Heart left ventricle (tissue), 16 donors: ENCODE measurements around the gene CCDC71L. TPM values are rescaled to one million over a fixed set of nuclear protein-coding genes. Genes with fewer than 3 reads are reported as not detected.
"Not testable (repeated sequence)": the region's sequence is repeated elsewhere in the genome, so short reads cannot be mapped to it uniquely, and the experiment has no call there.

Source experiments
- ATAC-seq, 4 donors: fragments of 200-7000 bp; cut with Tn5 transposase; one replicate each; pipeline ENCODE4 v1.9.1; 2020 to 2022; ENCODE audit warnings: moderate library complexity in 4 of 4, mild to moderate bottlenecking in 3 of 4, moderate number of reproducible peaks in 1 of 4
- DNase-seq, 5 donors: peaks; one replicate each; pipeline ENCODE4 v3.0.0-alpha.2; 2020
- H3K27ac ChIP-seq, 12 donors: fragments of 200-600 bp; sonication (generic) in 4 of 12; one replicate each; pipeline versions ENCODE4 v1.5.0 to v1.8.0; 2016 to 2022; ENCODE audit warnings: mild to moderate bottlenecking in 2 of 12
- H3K27me3 ChIP-seq, 9 donors: fragments of 200-600 bp; sonication (generic) in 2 of 9; one replicate each; pipeline versions ENCODE4 v1.5.1 to v1.8.0; 2016 to 2022; ENCODE audit warnings: mild to moderate bottlenecking in 3 of 9
- H3K36me3 ChIP-seq, 9 donors: fragments of 200-600 bp; sonication (generic) in 2 of 9; one replicate each; pipeline versions ENCODE4 v1.5.0 to v1.8.0; 2018 to 2022; ENCODE audit warnings: mild to moderate bottlenecking in 2 of 9
- H3K4me1 ChIP-seq, 12 donors: fragments of 200-600 bp; sonication (generic) in 4 of 12; one replicate each; pipeline versions ENCODE4 v1.5.0 to v1.8.0; 2016 to 2022; ENCODE audit warnings: mild to moderate bottlenecking in 3 of 12
- H3K4me3 ChIP-seq, 12 donors: fragments of 200-600 bp; sonication (generic) in 4 of 12; one replicate each; pipeline versions ENCODE4 v1.5.0 to v1.8.0; 2017 to 2022; ENCODE audit warnings: mild to moderate bottlenecking in 9 of 12, moderate library complexity in 4 of 12
- H3K9me3 ChIP-seq, 12 donors: fragments of 200-600 bp; sonication (generic) in 4 of 12; one replicate each; pipeline versions ENCODE4 v1.5.0 to v1.8.0; 2016 to 2022; ENCODE audit warnings: mild to moderate bottlenecking in 1 of 12
- POLR2A ChIP-seq, 2 donors: fragments of 450-650 bp; IDR thresholded peaks; one replicate each; pipeline ENCODE4 v1.6.1; 2017; ENCODE audit warnings: antibody characterized with exemption in 2 of 2, mild to moderate bottlenecking in 2 of 2, moderate library complexity in 2 of 2
- WGBS, 4 donors: extraction: QIAGEN DNeasy Blood & Tissue Kit in 2 of 4; methylation state at CpG; one replicate each; pipeline versions ENCODE4 v1.1.5 to v1.1.7; 2013 to 2018; 5-methylcytosine and 5-hydroxymethylcytosine counted together
- intact Hi-C, 10 donors: fragments of 100-400 bp; cut with DNase I; formaldehyde crosslinking; loops; one replicate each; pipeline versions ENCODE4 v1.11.1 to v1.14.2; 2022
- polyA plus RNA-seq, 2 donors: library from polyadenylated mRNA; stranded (reverse); fragments of 200-250 nt; gene quantifications; one replicate each; pipeline ENCODE4 v1.2.3, GENCODE V29; 2013
- total RNA-seq, 9 donors: library from RNA; depleted of rRNA in 2 of 9; stranded (reverse); fragments of >200 nt in 2 of 9; fragmentation: NEBNext Ultra II Directional in 3 of 9; extraction: Animal tissue kit (Norgen Biotek cat#: 25700) in 3 of 9; gene quantifications; one replicate each; pipeline versions ENCODE4 v1.1.0 to v1.2.4, GENCODE V29; 2016 to 2023
- TF ChIP-seq, protein P1 (sequence below), 12 donors: fragments of 200-600 bp; sonication (generic) in 4 of 12; IDR thresholded peaks; one replicate each; pipeline versions ENCODE4 v1.5.0 to v1.8.0; 2018 to 2022; ENCODE audit warnings: antibody characterized with exemption in 12 of 12, mild to moderate bottlenecking in 5 of 12
- donor health status: ischemic (EF 13 %, LVEDD 7.1; RV severe dilation, severe dysfunction).
- donor health status: healthy with polysubstance abuse.
- donor health status: DM: no; HTN: yes; CAD: no.
- donor health status: DM: no; HTN: no; CAD: no.
- donor health status: ischemic (EF 25% LVEDD 6.9; RV normal size, moderate dysfunction).
- donor health status: ischemic (EF 25% LVEDD 5.7; RV mildly dilated, moderate dysfunction).
- donor health status: healthy.
- donor health status: DM: yes; HTN: yes; CAD: no.
- donor health status: ischemic (EF 35%, LVEDD 5.7; RV mildly dilated, moderate dysfunction).
- donor health status: nonischemic (EF 11% LVEDD 7.7; RV severe dilation, severe dysfunction).
- donor health status: DM: yes; HTN: yes; CAD: no.
- donor health status: PGD.
- donor health status: ischemic (EF 29% LVEDD 5.4; RV normal size, mild dysfunction).
- donor health status: nonischemic (EF 23%, LVEDD 6.1; RV moderate dilation, normal function).

The CCDC71L gene
- total and polyA plus RNA-seq, 11 donors = 3.5 to 16.7 (median 6.9) TPM

GRCh38 chr7:106679153-106679931 lies 18.4 kb upstream of the CCDC71L start:
- TF ChIP-seq POLR2A (IDR thresholded peaks at IDR 0.05) = no peak
- TF ChIP-seq, protein P1, sequence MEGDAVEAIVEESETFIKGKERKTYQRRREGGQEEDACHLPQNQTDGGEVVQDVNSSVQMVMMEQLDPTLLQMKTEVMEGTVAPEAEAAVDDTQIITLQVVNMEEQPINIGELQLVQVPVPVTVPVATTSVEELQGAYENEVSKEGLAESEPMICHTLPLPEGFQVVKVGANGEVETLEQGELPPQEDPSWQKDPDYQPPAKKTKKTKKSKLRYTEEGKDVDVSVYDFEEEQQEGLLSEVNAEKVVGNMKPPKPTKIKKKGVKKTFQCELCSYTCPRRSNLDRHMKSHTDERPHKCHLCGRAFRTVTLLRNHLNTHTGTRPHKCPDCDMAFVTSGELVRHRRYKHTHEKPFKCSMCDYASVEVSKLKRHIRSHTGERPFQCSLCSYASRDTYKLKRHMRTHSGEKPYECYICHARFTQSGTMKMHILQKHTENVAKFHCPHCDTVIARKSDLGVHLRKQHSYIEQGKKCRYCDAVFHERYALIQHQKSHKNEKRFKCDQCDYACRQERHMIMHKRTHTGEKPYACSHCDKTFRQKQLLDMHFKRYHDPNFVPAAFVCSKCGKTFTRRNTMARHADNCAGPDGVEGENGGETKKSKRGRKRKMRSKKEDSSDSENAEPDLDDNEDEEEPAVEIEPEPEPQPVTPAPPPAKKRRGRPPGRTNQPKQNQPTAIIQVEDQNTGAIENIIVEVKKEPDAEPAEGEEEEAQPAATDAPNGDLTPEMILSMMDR (IDR thresholded peaks at IDR 0.05) = no peak
- ATAC-seq (no peak), DNase-seq (no peak)
- Histone ChIP-seq H3K36me3 (no peaks in the 10 kb centered on the region), H3K4me3 (no peak overlapping the region), H3K9me3 (no peaks in the 10 kb centered on the region), H3K27ac (no peak overlapping the region), H3K27me3 (no peaks in the 10 kb centered on the region), H3K4me1 (peaks cover 0 to 7% (median 0%) of the 10 kb centered on the region in 12 donors)
- intact Hi-C loops = no loop called here
- WGBS, 4 donors = 61 to 69% (median 65%) methylated on average over 6 of the region's 6 CpGs

DNA sequence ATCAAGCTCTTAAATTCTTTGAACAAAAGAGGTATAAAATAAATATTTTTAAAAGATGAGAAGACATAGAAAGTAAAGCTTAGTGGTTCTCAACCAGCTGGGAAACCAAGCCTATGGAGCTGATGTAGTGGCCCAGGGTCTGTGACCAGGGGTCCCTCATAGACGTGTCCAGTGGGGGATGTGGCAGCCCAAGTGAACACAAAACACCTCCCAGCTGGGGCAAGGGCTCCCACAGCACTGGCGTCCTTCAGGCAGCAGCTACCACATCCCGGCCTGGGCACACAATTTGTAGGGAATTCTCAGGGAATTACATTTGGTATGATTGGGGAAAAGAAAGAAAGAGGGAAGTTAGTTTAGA lies 17.8 kb upstream of the CCDC71L start:
- 82 to 90% (median 88%) methylated on average over 3 of the region's 3 CpGs for WGBS, 4 donors

GRCh38 chr7:106676506-106676905 lies 15.5 kb upstream of the CCDC71L start:
- DNase-seq, intact Hi-C loops, H3K27ac ChIP-seq, H3K27me3 ChIP-seq, H3K4me1 ChIP-seq, H3K9me3 ChIP-seq, ATAC-seq, H3K4me3 ChIP-seq, H3K36me3 ChIP-seq: not testable (repeated sequence)
- WGBS, 4 donors = 73 to 80% (median 80%) methylated on average over 2 of the region's 2 CpGs

More for the DNA sequence above, 17.8 kb upstream of the CCDC71L start:
- Histone ChIP-seq H3K36me3 (no peaks in the 10 kb centered on the region), H3K4me1 (peaks cover 0 to 7% (median 0%) of the 10 kb centered on the region in 12 donors), H3K27me3 (no peaks in the 10 kb centered on the region), H3K4me3 (no peak overlapping the region), H3K9me3 (no peaks in the 10 kb centered on the region), H3K27ac (no peak overlapping the region)
- intact Hi-C loops = no loop called here
- TF ChIP-seq, protein P1 (IDR thresholded peaks at IDR 0.05) = no peak
- TF ChIP-seq POLR2A (IDR thresholded peaks at IDR 0.05) = no peak
- DNase-seq (peak in 1 of 5 donors; percentile 29), ATAC-seq (no peak)

DNA sequence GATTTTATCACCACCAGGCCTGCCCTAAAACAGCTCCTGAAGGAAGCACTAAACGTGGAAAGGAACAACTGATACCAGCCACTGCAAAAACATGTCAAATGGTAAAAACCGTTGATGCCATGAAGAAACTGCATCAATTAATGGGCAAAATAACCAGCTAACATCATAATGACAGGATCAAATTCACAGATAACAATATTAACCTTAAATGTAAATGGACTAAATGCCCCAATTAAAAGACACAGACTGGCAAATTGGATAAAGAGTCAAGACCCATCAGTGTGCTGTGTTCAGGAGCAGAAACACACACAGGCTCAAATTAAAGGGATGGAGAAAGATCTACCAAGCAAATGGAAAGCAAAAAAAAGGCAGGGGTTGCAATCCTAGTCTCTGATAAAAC lies 12.7 kb upstream of the CCDC71L start:
- H3K27me3 ChIP-seq, H3K4me3 ChIP-seq, H3K4me1 ChIP-seq, H3K27ac ChIP-seq, H3K9me3 ChIP-seq, DNase-seq, ATAC-seq, intact Hi-C loops, H3K36me3 ChIP-seq: not testable (repeated sequence)
- 73 to 77% (median 75%) methylated on average over 2 of the region's 2 CpGs for WGBS, 4 donors

GRCh38 chr7:106671930-106672329 lies 11.0 kb upstream of the CCDC71L start:
- DNase-seq, H3K4me1 ChIP-seq, ATAC-seq, H3K27ac ChIP-seq, H3K36me3 ChIP-seq, H3K9me3 ChIP-seq, H3K4me3 ChIP-seq, intact Hi-C loops, H3K27me3 ChIP-seq: not testable (repeated sequence)
- WGBS, 4 donors = 91 to 95% (median 93%) methylated on average over 8 of the region's 8 CpGs

GRCh38 chr7:106671160-106671559 lies 10.2 kb upstream of the CCDC71L start:
- no peaks in the 10 kb centered on the region for H3K27me3 ChIP-seq
- WGBS, 4 donors = 87 to 96% (median 89%) methylated on average over 1 of the region's 1 CpG
- H3K4me3 ChIP-seq = no peak overlapping the region
- no peaks in the 10 kb centered on the region for H3K36me3 ChIP-seq
- H3K9me3 ChIP-seq = peaks cover 0 to 2% (median 0%) of the 10 kb centered on the region in 12 donors
- no peak overlapping the region for H3K27ac ChIP-seq
- TF ChIP-seq POLR2A (IDR thresholded peaks at IDR 0.05) = no peak
- TF ChIP-seq, protein P1 (IDR thresholded peaks at IDR 0.05) = no peak
- ATAC-seq = no peak
- intact Hi-C loops = no loop called here
- DNase-seq = no peak
- no peaks in the 10 kb centered on the region for H3K4me1 ChIP-seq
